ENCODE results near the gene PSMD11. TPM values are rescaled to one million over a fixed set of nuclear protein-coding genes. Genes with fewer than 3 reads are reported as not detected.

Gene PSMD11
- total RNA-seq, 1 experiment from 2014 or later, result 169 TPM

DNA sequence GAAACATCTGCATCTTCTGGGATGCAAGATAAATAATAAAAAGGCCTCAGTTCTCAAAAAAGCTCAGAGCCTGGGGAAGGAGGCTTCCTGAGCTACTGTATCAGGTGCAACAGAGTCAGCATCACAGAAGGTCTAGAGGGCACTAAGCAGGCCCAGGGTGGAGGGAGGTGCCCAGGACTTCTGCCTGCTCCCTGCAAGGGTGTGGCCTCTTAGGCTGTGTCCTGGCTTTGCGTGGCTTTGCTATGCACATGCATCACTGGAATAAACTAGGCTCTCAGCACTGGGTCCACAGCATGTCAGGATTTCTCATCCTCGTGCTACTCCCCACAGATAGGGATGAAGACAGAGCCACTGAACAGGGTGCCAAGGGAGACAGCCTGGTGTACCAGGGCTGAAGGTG lies 68.0 kb downstream of the PSMD11 start:
- Histone ChIP-seq H2BK120ac (ENCODE audit: low read depth, low read length, poor library complexity, severe bottlenecking) (no peak overlapping the region), H3K23me2 (ENCODE audit: insufficient read length, low read depth, low read length, poor library complexity, severe bottlenecking) (no peaks in the 10 kb centered on the region), H2BK15ac (ENCODE audit: low read depth, low read length) (no peak overlapping the region), H4K5ac (ENCODE audit: insufficient read length, low read depth, low read length) (no peak overlapping the region), H3K56ac (ENCODE audit: insufficient read length, low read depth, low read length) (no peak overlapping the region), H3K27ac (ENCODE audit: insufficient read length, low read depth, low read length) (no peak overlapping the region), H3K23ac (ENCODE audit: insufficient read length, low read depth, low read length) (no peak overlapping the region), H2AK5ac (ENCODE audit: insufficient read length, low read length) (no peak overlapping the region), H3T11ph (ENCODE audit: low read length) (no peak overlapping the region), H3K4ac (ENCODE audit: low read depth, low read length) (no peak overlapping the region), H3K9ac (ENCODE audit: extremely low read depth, insufficient read length, low read length) (no peak overlapping the region), H3K18ac (ENCODE audit: insufficient read length, low read depth, low read length) (no peak overlapping the region), H3K4me1 (ENCODE audit: insufficient read depth, low read length) (peaks cover 3% of the 10 kb centered on the region; the same call in 1 of the 2 replicates), H3K9me3 (ENCODE audit: control insufficient read depth, low read depth, low read length) (no peaks in the 10 kb centered on the region), H2AFZ (ENCODE audit: low read length) (no peak overlapping the region), H4K8ac (replicated peaks; ENCODE audit: insufficient read length, low read depth, low read length) (no peak overlapping the region), H3K27me3 (ENCODE audit: insufficient read depth, low read length) (no peaks in the 10 kb centered on the region), H3K4me2 (ENCODE audit: insufficient read depth, insufficient read length, low read length) (no peak overlapping the region), H4K20me1 (ENCODE audit: control insufficient read depth, insufficient read depth, insufficient read length) (no peaks in the 10 kb centered on the region), H2BK20ac (ENCODE audit: low read depth, low read length, poor library complexity, severe bottlenecking) (no peak overlapping the region), H3K79me1 (ENCODE audit: insufficient read depth, low read depth, low read length, poor library complexity, severe bottlenecking) (no peaks in the 10 kb centered on the region), H3K14ac (ENCODE audit: insufficient read depth, low read length) (no peak overlapping the region), H3K79me2 (ENCODE audit: insufficient read depth, low read length) (no peaks in the 10 kb centered on the region), H2BK5ac (ENCODE audit: insufficient read length, low read length) (no peak overlapping the region), H4K91ac (ENCODE audit: insufficient read length, low read depth, low read length) (no peak overlapping the region), H2BK12ac (ENCODE audit: insufficient read length, low read depth, low read length) (no peak overlapping the region)
- H3K4me3 Mint-ChIP-seq, result no peak overlapping the region
- no CpG with 5 or more reads among the region's 2 CpGs for WGBS (ENCODE audit: extremely low coverage, insufficient read length, low lambda C conversion rate)
- H3K4me1 Mint-ChIP-seq, result peaks cover 28 to 37% of the 10 kb centered on the region in 2 experiments
- no peak for DNase-seq
- H3K9me3 Mint-ChIP-seq, result no peaks in the 10 kb centered on the region
- H3K27me3 Mint-ChIP-seq (ENCODE audit: low read depth), result no peaks in the 10 kb centered on the region
- no peaks in the 10 kb centered on the region for H3K36me3 Mint-ChIP-seq (ENCODE audit: insufficient read depth in 1 of 3, low read depth in 3 of 3)
- H3K27ac Mint-ChIP-seq, result no peak overlapping the region
- no peak for TF ChIP-seq CTCF (conservative IDR thresholded peaks at IDR 0.05)
